Loucy (cell line): ENCODE data around the gene DIDO1.

Experiments
- H2AFZ ChIP-seq: fragments of 200-600 bp; sonication (generic); 2 replicates; pipeline ENCODE4 v1.6.0; 2016; ENCODE audit warnings: antibody characterized with exemption, mild to moderate bottlenecking, low read length, moderate library complexity
- H3F3A ChIP-seq: fragments of 200-600 bp; 2 replicates; pipeline ENCODE4 v1.6.0; 2016; ENCODE audit warnings: antibody characterized with exemption, low read depth, mild to moderate bottlenecking
- H3K27me3 ChIP-seq: fragments of 200-600 bp; sonication (generic); 2 replicates; pipeline ENCODE4 v1.6.1; 2014; ENCODE audit warnings: low read length, mild to moderate bottlenecking; ENCODE audit not compliant: insufficient read depth, poor library complexity, severe bottlenecking
- H3K36me3 ChIP-seq: fragments of 200-600 bp; sonication (generic); 2 replicates; pipeline ENCODE4 v1.6.1; 2016; ENCODE audit warnings: low read length; ENCODE audit not compliant: insufficient read depth
- H3K4me1 ChIP-seq: fragments of 200-600 bp; sonication (generic); 2 replicates; pipeline ENCODE4 v1.5.1; 2014; ENCODE audit warnings: low read length, mild to moderate bottlenecking; ENCODE audit not compliant: insufficient read depth, poor library complexity, severe bottlenecking
- H3K4me2 ChIP-seq: fragments of 200-600 bp; sonication (generic); 2 replicates; pipeline ENCODE4 v1.6.0; 2014; ENCODE audit warnings: antibody characterized with exemption, low read length, low read depth, mild to moderate bottlenecking; ENCODE audit not compliant: poor library complexity, severe bottlenecking
- H3K4me3 ChIP-seq: fragments of 200-600 bp; sonication (generic); 2 replicates; pipeline ENCODE4 v1.5.1; 2014; ENCODE audit warnings: low read length, mild to moderate bottlenecking, mixed read lengths; ENCODE audit not compliant: poor library complexity, severe bottlenecking
- H3K79me2 ChIP-seq: fragments of 200-600 bp; sonication (generic); 2 replicates; pipeline ENCODE4 v1.6.1; 2014; ENCODE audit warnings: low read length; ENCODE audit not compliant: insufficient read depth
- H3K9ac ChIP-seq: fragments of 200-600 bp; sonication (generic); 2 replicates; pipeline ENCODE4 v1.6.0; 2014; ENCODE audit warnings: mild to moderate bottlenecking, low read depth, low read length, moderate library complexity; ENCODE audit not compliant: poor library complexity, severe bottlenecking
- H3K9me2 ChIP-seq: fragments of 200-600 bp; sonication (generic); replicated peaks from 2 replicates; pipeline ENCODE4 v1.6.1; 2016; ENCODE audit warnings: low read depth, low read length, mixed read lengths
- H3K9me3 ChIP-seq: fragments of 200-600 bp; sonication (generic); 2 replicates; pipeline ENCODE4 v1.6.1; 2014; ENCODE audit warnings: mild to moderate bottlenecking, antibody characterized with exemption, low read length, low read depth; ENCODE audit not compliant: insufficient read depth
- H4K20me1 ChIP-seq: fragments of 200-600 bp; sonication (generic); 2 replicates; pipeline ENCODE4 v1.6.0; 2014; ENCODE audit warnings: antibody characterized with exemption, low read length, mild to moderate bottlenecking; ENCODE audit not compliant: insufficient read depth, poor library complexity, severe bottlenecking
- CTCF ChIP-seq: fragments of 200-600 bp; sonication (generic); conservative IDR thresholded peaks from 2 replicates; pipeline ENCODE4 v1.5.1; 2014; ENCODE audit warnings: mild to moderate bottlenecking, antibody characterized with exemption, low read length
- EZH2phosphoT487 ChIP-seq: fragments of 200-600 bp; IDR thresholded peaks from 2 replicates; pipeline ENCODE4 v1.6.1; 2018; ENCODE audit warnings: antibody characterized with exemption, mild to moderate bottlenecking, moderate library complexity, borderline replicate concordance

The DIDO1 gene

DNA sequence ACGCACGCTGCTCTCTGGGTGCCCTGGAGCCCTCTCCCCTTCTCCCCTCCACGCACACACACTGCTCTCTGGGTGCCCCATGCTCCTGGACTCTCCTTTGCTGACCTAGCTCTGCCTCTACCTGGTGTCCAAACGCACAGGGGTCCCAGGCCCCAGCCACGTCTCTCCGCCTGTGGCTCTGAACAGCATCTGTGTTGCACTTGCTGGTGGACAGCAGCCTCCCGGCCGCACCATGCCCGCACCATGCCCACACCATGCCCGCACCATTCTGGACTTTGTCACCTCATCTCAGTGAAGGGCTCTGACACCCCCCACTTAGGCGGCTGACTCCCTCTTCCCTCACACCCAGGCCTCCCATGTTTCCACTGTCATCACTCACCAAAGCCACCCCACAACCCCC lies 86.5 kb downstream of the DIDO1 start:
- Histone ChIP-seq H3K4me1 (no peaks in the 10 kb centered on the region), H3K9me3 (no peaks in the 10 kb centered on the region), H3K79me2 (no peaks in the 10 kb centered on the region), H2AFZ (no peak overlapping the region), H3K27me3 (no peaks in the 10 kb centered on the region), H4K20me1 (no peaks in the 10 kb centered on the region), H3K9ac (no peak overlapping the region), H3K36me3 (no peaks in the 10 kb centered on the region), H3F3A (no peaks in the 10 kb centered on the region), H3K4me2 (no peak overlapping the region), H3K4me3 (no peak overlapping the region), H3K9me2 (no peaks in the 10 kb centered on the region)
- TF ChIP-seq CTCF (no peak), EZH2phosphoT487 (no peak)

- Histone ChIP-seq H3K36me3 (no peaks in the 10 kb centered on the region), H3F3A (no peaks in the 10 kb centered on the region), H3K4me2 (no peak overlapping the region), H3K9me2 (no peaks in the 10 kb centered on the region), H3K9ac (no peak overlapping the region), H2AFZ (no peak overlapping the region), H3K9me3 (no peaks in the 10 kb centered on the region), H3K79me2 (no peaks in the 10 kb centered on the region), H4K20me1 (no peaks in the 10 kb centered on the region), H3K27me3 (no peaks in the 10 kb centered on the region), H3K4me1 (no peaks in the 10 kb centered on the region), H3K4me3 (no peak overlapping the region)
- TF ChIP-seq CTCF = no peak
- no peak for TF ChIP-seq EZH2phosphoT487
Observed at GRCh38 chr20:62839261-62839660, 87.0 kb downstream of the DIDO1 start.

DNA sequence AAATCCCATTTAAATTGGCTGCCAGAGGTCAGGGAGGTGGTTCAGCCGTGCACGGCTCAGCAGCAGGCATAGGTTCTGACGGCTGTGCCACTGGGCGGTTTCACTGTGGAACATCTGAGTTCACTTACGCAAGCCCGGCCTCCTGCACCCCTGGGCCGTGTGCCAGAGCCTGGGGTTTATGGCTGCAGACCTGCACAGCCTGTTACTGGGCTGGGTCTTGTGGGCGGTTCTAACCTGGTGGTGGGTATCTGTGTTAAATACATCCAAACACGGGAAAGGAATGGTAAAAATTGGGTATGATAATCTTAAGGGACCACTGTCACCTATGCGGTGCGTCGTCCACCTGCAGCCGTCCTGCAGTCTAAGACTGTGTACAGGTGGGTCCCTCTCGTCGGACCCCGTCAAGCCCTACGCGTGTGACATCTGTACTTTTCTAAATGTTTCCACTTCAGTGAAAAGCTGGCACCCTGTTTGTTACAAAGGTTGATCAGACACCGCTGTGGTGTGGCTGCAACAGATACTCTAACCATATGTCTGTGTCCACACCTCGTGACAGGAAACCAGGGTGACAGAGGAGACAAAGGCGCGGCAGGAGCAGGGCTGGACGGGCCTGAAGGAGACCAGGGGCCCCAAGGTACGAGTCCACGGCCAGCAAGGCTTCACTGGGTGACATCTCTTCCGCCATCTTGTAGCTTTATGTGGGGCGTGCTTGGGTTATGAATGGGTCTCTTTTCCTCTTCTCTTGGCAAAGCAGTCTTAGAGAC lies 88.0 kb downstream of the DIDO1 start:
- H3F3A ChIP-seq = no peaks in the 10 kb centered on the region
- no peaks in the 10 kb centered on the region for H3K9me3 ChIP-seq
- H3K4me1 ChIP-seq = no peaks in the 10 kb centered on the region
- no peak for TF ChIP-seq EZH2phosphoT487
- TF ChIP-seq CTCF = no peak
- H3K79me2 ChIP-seq = no peaks in the 10 kb centered on the region
- H3K27me3 ChIP-seq = no peaks in the 10 kb centered on the region
- H3K36me3 ChIP-seq = no peaks in the 10 kb centered on the region
- H4K20me1 ChIP-seq = no peaks in the 10 kb centered on the region
- no peaks in the 10 kb centered on the region for H3K9me2 ChIP-seq
- H3K4me2 ChIP-seq = no peak overlapping the region
- no peak overlapping the region for H3K4me3 ChIP-seq
- no peak overlapping the region for H2AFZ ChIP-seq
- H3K9ac ChIP-seq = no peak overlapping the region
